ENCODE results near the gene ESYT1. TPM values are rescaled to one million over a fixed set of nuclear protein-coding genes. Genes with fewer than 3 reads are reported as not detected.

Gene ESYT1
- total RNA-seq, 1 experiment from 2014 or later: 111 TPM

DNA sequence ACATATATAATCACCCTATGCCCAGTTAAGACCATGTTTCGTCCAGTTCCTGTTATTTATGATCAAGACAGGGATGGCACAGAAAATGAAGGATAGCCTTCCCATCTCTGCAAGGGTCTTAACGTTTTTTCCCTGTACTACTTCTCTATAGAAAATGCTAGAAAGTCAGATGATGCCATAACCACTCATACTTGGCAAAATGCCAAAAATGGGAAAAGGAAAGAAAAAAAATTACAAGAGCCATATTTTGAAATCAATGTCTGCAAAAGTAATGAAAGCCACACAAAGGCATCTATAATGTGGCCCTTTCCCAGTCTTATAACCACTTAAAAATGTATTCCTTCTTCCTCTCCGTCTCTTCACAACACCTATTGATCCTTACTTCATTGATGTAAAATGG is 22.5 kb downstream of the ESYT1 start:
- no peak overlapping the region for H3K27ac Mint-ChIP-seq
- Histone ChIP-seq H3T11ph (ENCODE audit: low read length) (no peak overlapping the region), H3K56ac (ENCODE audit: insufficient read length, low read depth, low read length) (no peak overlapping the region), H2BK15ac (ENCODE audit: low read depth, low read length) (no peak overlapping the region), H4K5ac (ENCODE audit: insufficient read length, low read depth, low read length) (no peak overlapping the region), H2AFZ (ENCODE audit: low read length) (no peak overlapping the region), H3K23me2 (ENCODE audit: insufficient read length, low read depth, low read length, poor library complexity, severe bottlenecking) (peaks cover 10% of the 10 kb centered on the region), H3K4me2 (ENCODE audit: insufficient read depth, insufficient read length, low read length) (no peak overlapping the region), H3K4me1 (ENCODE audit: insufficient read depth, low read length) (0 out of 2 replicates have a peak, but pooled peaks cover 2% of the 10 kb centered on the region), H2BK120ac (ENCODE audit: low read depth, low read length, poor library complexity, severe bottlenecking) (no peak overlapping the region), H2BK5ac (ENCODE audit: insufficient read length, low read length) (no peak overlapping the region), H3K79me2 (ENCODE audit: insufficient read depth, low read length) (no peaks in the 10 kb centered on the region; the same call in 1 of the 2 replicates), H3K9me3 (ENCODE audit: control insufficient read depth, low read depth, low read length) (no peaks in the 10 kb centered on the region), H4K91ac (ENCODE audit: insufficient read length, low read depth, low read length) (no peak overlapping the region), H3K9ac (ENCODE audit: extremely low read depth, insufficient read length, low read length) (no peak overlapping the region), H3K27me3 (ENCODE audit: insufficient read depth, low read length) (no peaks in the 10 kb centered on the region), H2BK12ac (ENCODE audit: insufficient read length, low read depth, low read length) (no peak overlapping the region), H4K8ac (replicated peaks; ENCODE audit: insufficient read length, low read depth, low read length) (no peak overlapping the region), H3K14ac (ENCODE audit: insufficient read depth, low read length) (no peak overlapping the region), H2BK20ac (ENCODE audit: low read depth, low read length, poor library complexity, severe bottlenecking) (no peak overlapping the region), H3K4ac (ENCODE audit: low read depth, low read length) (no peak overlapping the region), H3K23ac (ENCODE audit: insufficient read length, low read depth, low read length) (no peak overlapping the region), H4K20me1 (ENCODE audit: control insufficient read depth, insufficient read depth, insufficient read length) (no peaks in the 10 kb centered on the region), H2AK5ac (ENCODE audit: insufficient read length, low read length) (no peak overlapping the region), H3K79me1 (ENCODE audit: insufficient read depth, low read depth, low read length, poor library complexity, severe bottlenecking) (no peaks in the 10 kb centered on the region), H3K18ac (ENCODE audit: insufficient read length, low read depth, low read length) (no peak overlapping the region), H3K27ac (ENCODE audit: insufficient read length, low read depth, low read length) (no peak overlapping the region)
- H3K4me3 Mint-ChIP-seq: peak overlapping the region in 1 of 2 experiments; percentile 90; a peak in 2 of 5 replicates
- H3K4me1 Mint-ChIP-seq: peaks cover 22 to 25% of the 10 kb centered on the region in 2 experiments
- peaks cover 11 to 23% (median 16%) of the 10 kb centered on the region in 3 experiments; a peak in 6 of 7 replicates for H3K36me3 Mint-ChIP-seq (ENCODE audit: insufficient read depth in 1 of 3, low read depth in 3 of 3)
- H3K27me3 Mint-ChIP-seq (ENCODE audit: low read depth): no peaks in the 10 kb centered on the region
- DNase-seq: no peak
- no peaks in the 10 kb centered on the region; a peak in 1 of 5 replicates for H3K9me3 Mint-ChIP-seq
- TF ChIP-seq, protein P1, sequence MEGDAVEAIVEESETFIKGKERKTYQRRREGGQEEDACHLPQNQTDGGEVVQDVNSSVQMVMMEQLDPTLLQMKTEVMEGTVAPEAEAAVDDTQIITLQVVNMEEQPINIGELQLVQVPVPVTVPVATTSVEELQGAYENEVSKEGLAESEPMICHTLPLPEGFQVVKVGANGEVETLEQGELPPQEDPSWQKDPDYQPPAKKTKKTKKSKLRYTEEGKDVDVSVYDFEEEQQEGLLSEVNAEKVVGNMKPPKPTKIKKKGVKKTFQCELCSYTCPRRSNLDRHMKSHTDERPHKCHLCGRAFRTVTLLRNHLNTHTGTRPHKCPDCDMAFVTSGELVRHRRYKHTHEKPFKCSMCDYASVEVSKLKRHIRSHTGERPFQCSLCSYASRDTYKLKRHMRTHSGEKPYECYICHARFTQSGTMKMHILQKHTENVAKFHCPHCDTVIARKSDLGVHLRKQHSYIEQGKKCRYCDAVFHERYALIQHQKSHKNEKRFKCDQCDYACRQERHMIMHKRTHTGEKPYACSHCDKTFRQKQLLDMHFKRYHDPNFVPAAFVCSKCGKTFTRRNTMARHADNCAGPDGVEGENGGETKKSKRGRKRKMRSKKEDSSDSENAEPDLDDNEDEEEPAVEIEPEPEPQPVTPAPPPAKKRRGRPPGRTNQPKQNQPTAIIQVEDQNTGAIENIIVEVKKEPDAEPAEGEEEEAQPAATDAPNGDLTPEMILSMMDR (conservative IDR thresholded peaks at IDR 0.05): no peak
- no CpG with 5 or more reads among the region's 3 CpGs for WGBS (ENCODE audit: extremely low coverage, insufficient read length, low lambda C conversion rate)
